Adrenal gland (tissue), 12 donors: ENCODE measurements around the gene DMRTC2. TPM values are rescaled to one million over a fixed set of nuclear protein-coding genes. Genes with fewer than 3 reads are reported as not detected.

Experiments
- DNase-seq, 7 donors: peaks; one replicate each; pipeline ENCODE4 v3.0.0-alpha.2; 2019 to 2020
- H3K27ac ChIP-seq, 5 donors: fragments of 200-600 bp; sonication (generic) in 4 of 5; 1 replicate in 3 of 5; 2 replicates in 2 of 5; pipeline versions ENCODE4 v1.5.1 to v1.8.0; 2016 to 2020; ENCODE audit warnings: mild to moderate bottlenecking in 1 of 5
- H3K27me3 ChIP-seq: fragments of 200-600 bp; 2 replicates; pipeline ENCODE4 v1.8.0; 2021
- H3K36me3 ChIP-seq, 2 donors: fragments of 200-600 bp; replicated peaks in 1 of 2; 1 replicate in 1 of 2; 2 replicates in 1 of 2; pipeline versions ENCODE4 v1.5.1 to v1.8.0; 2018 to 2022
- H3K4me1 ChIP-seq, 2 donors: fragments of 200-600 bp; replicated peaks in 1 of 2; 1 replicate in 1 of 2; 2 replicates in 1 of 2; pipeline versions ENCODE4 v1.5.1 to v1.8.0; 2018 to 2021
- H3K4me3 ChIP-seq, 4 donors: fragments of 200-600 bp; sonication (generic) in 3 of 4; one replicate each; pipeline ENCODE4 v1.5.1; 2016 to 2018
- H3K9me3 ChIP-seq, 3 donors: fragments of 200-600 bp; sonication (generic) in 1 of 3; replicated peaks in 1 of 3; 1 replicate in 2 of 3; 2 replicates in 1 of 3; pipeline versions ENCODE4 v1.5.1 to v1.8.0; 2016 to 2021
- CTCF ChIP-seq, 6 experiments: fragments of 450-650 bp in 4 of 6; fragments of 200-600 bp in 2 of 6; sonication (generic) in 1 of 6; IDR thresholded peaks; 1 replicate in 5 of 6; 2 replicates in 1 of 6; pipeline versions ENCODE4 v1.5.1 to v1.8.0; 2016 to 2021; ENCODE audit warnings: antibody characterized with exemption in 6 of 6, mild to moderate bottlenecking in 2 of 6, moderate library complexity in 1 of 6
- POLR2A ChIP-seq, 2 donors: fragments of 450-650 bp; IDR thresholded peaks; one replicate each; pipeline ENCODE4 v1.6.1; 2017; ENCODE audit warnings: antibody characterized with exemption in 2 of 2, mild to moderate bottlenecking in 2 of 2, moderate library complexity in 1 of 2
- WGBS, 4 donors: extraction: QIAGEN DNeasy Blood & Tissue Kit in 2 of 4; methylation state at CpG; one replicate each; pipeline versions ENCODE4 v1.1.5 to v1.1.7; 2013 to 2017; 5-methylcytosine and 5-hydroxymethylcytosine counted together
- intact Hi-C, 2 donors: fragments of 100-400 bp; cut with DNase I; formaldehyde crosslinking; loops; one replicate each; pipeline versions ENCODE4 v1.14.1 to v1.15.0; 2022 to 2023
- polyA plus RNA-seq, 3 donors: library from polyadenylated mRNA; stranded (reverse); fragments of 200-250 nt in 2 of 3; fragments of 350-450 nt in 1 of 3; fragmentation: Illumina TruSeq in 1 of 3; extraction: RNeasy Lipid Tissue Mini Kit (QIAGEN cat#74804) in 1 of 3; gene quantifications; one replicate each; pipeline ENCODE4 v1.2.3, GENCODE V29; 2013 to 2014
- total RNA-seq, 9 donors: library from RNA; depleted of rRNA in 4 of 9; stranded (reverse); fragments of >200 nt in 4 of 9; fragments of 120-200 nt in 1 of 9; fragmentation: NEBNext Ultra II Directional in 1 of 9; extraction: Animal tissue kit (Norgen Biotek cat#: 25700) in 1 of 9; gene quantifications; one replicate each; pipeline versions ENCODE4 v1.1.0 to v1.2.4, GENCODE V29; 2013 to 2023
- donor health status: healthy with polysubstance abuse.
- donor health status: Bipolar disorder and iron deficiency.
- donor health status: DM: yes; HTN: yes; CAD: no.
- donor health status: DM: no; HTN: no; CAD: no.
- donor health status: DM: no; HTN: no; CAD: no.
- donor health status: DM: yes; HTN: yes; CAD: no.

DMRTC2 gene
- total and polyA plus RNA-seq, 12 donors, result not detected

- no peaks in the 10 kb centered on the region for H3K9me3 ChIP-seq
- no peak overlapping the region for H3K27ac ChIP-seq
- no peaks in the 10 kb centered on the region for H3K36me3 ChIP-seq
- no peak for DNase-seq
- intact Hi-C loops, result no loop called here
- H3K4me1 ChIP-seq, result no peaks in the 10 kb centered on the region
- no peak for TF ChIP-seq CTCF (IDR thresholded peaks at IDR 0.05)
- TF ChIP-seq POLR2A (IDR thresholded peaks at IDR 0.05), result no peak
- no peak overlapping the region for H3K4me3 ChIP-seq
- no peaks in the 10 kb centered on the region for H3K27me3 ChIP-seq
- WGBS, 4 donors, result 65 to 100% (median 69%) methylated on average over 1 to 5 of the region's 5 CpGs
Measured at GRCh38 chr19:41850381-41850780, 5.5 kb downstream of the DMRTC2 start.

DNA sequence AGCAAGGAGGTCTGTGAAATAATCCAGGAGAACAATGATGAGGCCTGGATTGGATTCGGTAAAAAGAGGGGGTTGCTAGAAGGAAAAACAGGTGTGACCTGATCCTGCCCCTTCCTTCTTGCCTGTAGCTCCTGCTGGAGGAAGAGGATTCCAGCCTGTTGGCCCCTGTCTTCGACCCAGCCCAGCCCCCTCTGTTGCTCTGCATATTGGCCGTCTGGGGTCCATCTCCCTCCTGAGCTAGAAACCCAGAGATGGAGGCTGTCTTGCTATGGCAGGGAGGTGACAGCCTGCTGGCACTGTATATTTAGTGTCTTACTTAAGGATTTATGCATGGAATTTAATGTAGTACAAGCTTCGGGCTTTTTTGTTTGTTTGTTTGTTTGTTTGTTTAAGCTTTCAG lies 6.6 kb downstream of the DMRTC2 start:
- Histone ChIP-seq H3K27ac (no peak overlapping the region), H3K9me3 (no peaks in the 10 kb centered on the region), H3K4me3 (no peak overlapping the region), H3K27me3 (no peaks in the 10 kb centered on the region), H3K4me1 (no peaks in the 10 kb centered on the region), H3K36me3 (no peaks in the 10 kb centered on the region)
- no peak for TF ChIP-seq POLR2A (IDR thresholded peaks at IDR 0.05)
- no peak for TF ChIP-seq CTCF (IDR thresholded peaks at IDR 0.05)
- intact Hi-C loops, result no loop called here
- WGBS, 4 donors, result 35 to 42% (median 39%) methylated on average over 4 of the region's 4 CpGs
- no peak for DNase-seq

- H3K4me1 ChIP-seq, result no peaks in the 10 kb centered on the region
- H3K9me3 ChIP-seq, result no peaks in the 10 kb centered on the region
- no peak overlapping the region for H3K4me3 ChIP-seq
- no peaks in the 10 kb centered on the region for H3K27me3 ChIP-seq
- no peak overlapping the region for H3K27ac ChIP-seq
- no peaks in the 10 kb centered on the region for H3K36me3 ChIP-seq
- intact Hi-C loops, result no loop called here
- WGBS, 4 donors, result 38 to 86% (median 59%) methylated on average over 2 of the region's 2 CpGs
- TF ChIP-seq CTCF (IDR thresholded peaks at IDR 0.05), result no peak
- no peak for TF ChIP-seq POLR2A (IDR thresholded peaks at IDR 0.05)
- no peak for DNase-seq
Measured at GRCh38 chr19:41853344-41853743, 8.5 kb downstream of the DMRTC2 start.

DNA sequence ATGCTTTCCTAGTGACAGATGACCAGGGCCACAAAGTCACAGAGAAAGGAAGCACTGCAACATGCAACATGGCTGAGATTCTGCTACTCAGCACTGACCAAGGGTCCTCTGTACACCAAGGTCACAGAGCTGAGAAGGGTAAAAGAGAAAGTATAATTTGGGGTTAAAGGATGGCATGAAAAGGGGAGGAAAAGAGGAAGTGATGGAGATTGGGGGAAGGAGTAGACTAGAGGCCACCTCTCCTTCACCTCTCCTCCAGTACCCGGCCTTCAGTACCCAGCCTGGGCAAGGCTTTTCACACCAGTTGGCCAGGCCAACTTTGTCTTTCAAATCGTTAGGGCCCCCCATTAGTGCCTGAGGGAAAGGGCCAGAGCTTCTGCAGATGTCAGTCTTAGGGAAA lies 8.9 kb downstream of the DMRTC2 start:
- no peaks in the 10 kb centered on the region for H3K9me3 ChIP-seq
- intact Hi-C loops, result no loop called here
- no peaks in the 10 kb centered on the region for H3K27me3 ChIP-seq
- no peak for TF ChIP-seq CTCF (IDR thresholded peaks at IDR 0.05)
- TF ChIP-seq POLR2A (IDR thresholded peaks at IDR 0.05), result no peak
- H3K4me3 ChIP-seq, result no peak overlapping the region
- no peak overlapping the region for H3K27ac ChIP-seq
- H3K36me3 ChIP-seq, result no peaks in the 10 kb centered on the region
- DNase-seq, result no peak
- WGBS, 4 donors, result 27 to 50% (median 45%) methylated on average over 2 of the region's 2 CpGs
- no peaks in the 10 kb centered on the region for H3K4me1 ChIP-seq
